Motor neuron (in vitro differentiated cells): ENCODE results near the gene ZNF354B. TPM values are rescaled to one million over a fixed set of nuclear protein-coding genes. Genes with fewer than 3 reads are reported as not detected.
"Not testable (repeated sequence)": the region's sequence is repeated elsewhere in the genome, so short reads cannot be mapped to it uniquely, and the experiment has no call there.

Experiments
- ATAC-seq, 8 experiments: fragments of 200-7000 bp; cut with Tn5 transposase; replicated peaks in 6 of 8; 2 replicates each; pipeline ENCODE4 v1.8.0; 2021; ENCODE audit warnings: mild to moderate bottlenecking in 8 of 8, moderate library complexity in 8 of 8
- H3K27ac ChIP-seq, 2 donors: fragments of 250-450 bp; sonication (Bioruptor Pico); 2 replicates each; pipeline ENCODE4 v1.9.0; 2021; ENCODE audit warnings: antibody characterized with exemption in 2 of 2, mild to moderate bottlenecking in 2 of 2, moderate library complexity in 1 of 2
- H3K4me1 ChIP-seq, 2 donors: fragments of 250-450 bp; sonication (Bioruptor Pico); replicated peaks in 1 of 2; 2 replicates each; pipeline ENCODE4 v1.6.1; 2021; ENCODE audit warnings: antibody characterized with exemption in 2 of 2, mild to moderate bottlenecking in 2 of 2, moderate library complexity in 1 of 2
- H3K4me3 ChIP-seq, 5 donors: fragments of 250-450 bp; sonication (Bioruptor Pico); 2 replicates each; pipeline ENCODE4 v1.9.0; 2021; ENCODE audit warnings: antibody characterized with exemption in 5 of 5, mild to moderate bottlenecking in 5 of 5, moderate library complexity in 4 of 5
- WGBS, 10 experiments: fragments of 450-650 bp; shearing (Covaris generic); methylation state at CpG; one replicate each; pipeline ENCODE4 v1.0.0; 2022; 5-methylcytosine and 5-hydroxymethylcytosine counted together
- in situ Hi-C, 9 experiments: fragments of 400-800 bp; cut with MboI; loops; one replicate each; pipeline ENCODE4 v1.15.0; 2021; ENCODE audit warnings: low sequenced_read_pairs in 9 of 9, low pct_unique_long_range_greater_than_20kb in 2 of 9; ENCODE audit not compliant: unreplicated experiment in 9 of 9
- total RNA-seq, 8 experiments: library from RNA; unstranded; fragments of 300-600 nt; gene quantifications; 2 replicates each; pipeline versions ENCODE4 v1.2.3 to v1.2.4, GENCODE V29; 2022

The ZNF354B gene
- 10 to 100 TPM in 6 of 8 experiments, 1 to 10 TPM in 2; 9.2 to 22.9 (median 11.8) TPM for total RNA-seq

DNA sequence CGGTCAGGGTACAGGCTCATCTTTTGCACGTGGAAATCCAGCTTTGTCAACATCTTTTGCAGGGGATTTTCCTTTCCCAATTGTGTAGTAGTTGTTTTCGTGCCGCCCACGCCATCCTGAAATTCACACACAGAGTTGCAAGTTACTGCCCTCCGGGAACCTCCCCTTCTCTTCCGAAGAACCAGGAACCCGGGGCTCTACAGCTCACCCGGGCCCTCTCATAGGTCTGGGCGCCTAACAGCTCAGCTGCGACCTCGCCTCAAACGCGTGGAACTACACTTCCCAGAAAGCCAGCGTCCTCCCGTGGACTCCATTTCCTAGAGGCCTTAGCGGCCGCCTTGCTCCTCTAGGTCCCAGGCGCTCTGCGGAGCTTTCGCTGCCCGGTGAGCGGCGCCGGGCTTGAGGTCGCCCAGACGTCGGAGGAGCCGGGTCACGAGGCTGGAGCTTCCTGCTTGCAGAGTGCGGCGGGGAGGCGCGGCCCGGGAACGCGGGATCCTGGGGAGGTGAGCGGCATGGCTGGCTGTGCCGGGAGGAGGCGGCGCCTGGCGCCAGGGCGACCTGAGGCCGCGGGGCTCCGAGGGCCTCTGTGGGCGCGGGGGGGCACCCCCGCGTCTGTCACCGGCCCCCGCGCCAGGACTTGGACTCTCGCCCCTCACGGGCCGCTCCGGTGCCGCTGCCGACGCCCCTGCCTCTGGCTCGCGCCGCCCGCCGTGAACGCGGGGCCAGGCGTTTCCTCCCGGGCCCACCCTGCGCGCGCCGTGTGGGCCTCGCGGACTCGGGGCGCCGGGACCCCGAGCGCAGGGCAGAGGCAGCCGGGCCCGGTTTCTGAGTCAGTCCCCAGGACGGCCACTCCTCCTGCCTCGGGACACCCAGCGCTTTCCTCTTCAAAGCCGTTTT is at the start of gene ZNF354B:
Gene ZNF354B (plus strand): TSS at position 329 of the 897 bp plus-strand sequence. CDS start 1,095 bp downstream, outside the sequence.
- Histone ChIP-seq H3K27ac (peak within 1 kb of the TSS; percentile 10 to 76), H3K4me1 (peaks cover 0 to 6% of the 10 kb centered on the region in 2 donors), H3K4me3 (peak within 1 kb of the TSS; percentile 46 to 90 (median 76))
- WGBS, 10 experiments: 0 to 86% (median 10%) methylated on average over 2 to 17 of the region's 86 CpGs; no CpG with 5 or more reads in 1 of the 10 experiments
- peak; percentile 93 to 98 (median 97) for ATAC-seq
- in situ Hi-C loops: no loop called here

DNA sequence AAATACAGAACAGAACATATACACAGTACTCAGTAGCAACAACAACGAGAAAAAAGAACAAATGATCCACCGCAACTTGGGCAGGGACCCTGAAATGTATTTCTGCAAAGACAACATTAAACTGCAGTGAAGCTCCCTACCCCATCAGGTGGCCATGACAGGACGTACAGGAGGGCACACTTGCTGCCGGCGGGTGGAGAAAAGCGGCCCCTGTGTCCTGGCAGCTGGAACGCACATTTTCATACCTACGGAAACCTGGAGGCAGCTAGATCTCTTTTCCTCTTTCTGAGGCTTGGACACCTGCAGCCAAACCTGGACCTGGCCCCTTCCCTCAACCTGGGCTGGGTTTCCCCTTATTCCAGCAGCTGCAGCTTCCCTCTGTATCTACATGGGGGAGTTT is 42.2 kb upstream of the ZNF354B start:
- ATAC-seq: no peak
- in situ Hi-C loops: no loop called here
- Histone ChIP-seq H3K4me1 (no peaks in the 10 kb centered on the region), H3K27ac (no peak overlapping the region), H3K4me3 (no peak overlapping the region)
- 17 to 88% (median 75%) methylated on average over 1 to 7 of the region's 8 CpGs; no CpG with 5 or more reads in 2 of the 10 experiments for WGBS, 10 experiments

DNA sequence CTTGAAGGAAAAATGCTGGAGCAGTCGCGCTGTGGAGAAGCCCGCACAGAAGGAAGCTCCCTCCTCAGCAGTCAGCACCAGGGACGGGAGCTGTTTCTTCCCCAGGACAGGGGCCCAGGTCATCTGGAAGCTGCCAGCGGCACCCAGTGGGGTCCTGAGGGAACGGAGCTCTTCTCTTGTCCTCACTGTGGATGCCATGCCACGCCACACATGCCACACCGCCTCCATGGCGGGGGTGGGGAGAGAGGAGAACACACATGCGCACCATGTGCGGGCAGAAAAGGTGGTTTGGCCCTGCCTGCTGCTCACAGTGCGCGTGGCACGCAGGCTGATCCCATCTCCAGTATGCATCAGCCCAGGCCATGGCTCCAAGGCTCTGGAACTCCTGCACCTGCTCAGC is 41.7 kb upstream of the ZNF354B start:
- no peak overlapping the region for H3K4me3 ChIP-seq
- in situ Hi-C loops: no loop called here
- WGBS, 10 experiments: 60 to 100% (median 92%) methylated on average over 1 to 5 of the region's 14 CpGs; no CpG with 5 or more reads in 7 of the 10 experiments
- H3K27ac ChIP-seq: no peak overlapping the region
- H3K4me1 ChIP-seq: no peaks in the 10 kb centered on the region
- ATAC-seq: peak in 1 of 8 experiments; percentile 36

DNA sequence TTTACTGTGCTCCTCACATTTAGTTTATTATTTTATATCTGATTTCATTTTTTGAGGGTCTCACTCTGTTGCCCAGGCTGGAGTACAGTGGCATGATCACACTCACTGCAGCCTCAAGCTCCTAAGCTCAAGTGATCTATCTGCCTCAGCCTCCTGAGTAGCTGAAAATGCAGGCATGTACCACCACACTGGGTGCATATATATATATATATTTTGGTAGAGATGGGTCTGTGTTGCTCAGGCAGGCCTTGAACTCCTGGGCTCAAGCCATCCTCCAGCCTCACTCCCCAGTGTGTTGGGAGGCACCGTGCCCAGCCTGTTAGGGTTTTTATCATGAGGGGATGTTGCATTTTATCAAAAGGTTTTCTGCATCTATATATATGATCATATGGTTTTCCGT is 39.8 kb upstream of the ZNF354B start:
- Histone ChIP-seq H3K4me3 (no peak overlapping the region), H3K27ac (no peak overlapping the region), H3K4me1 (no peaks in the 10 kb centered on the region)
- WGBS, 10 experiments: 13 to 100% (median 60%) methylated on average over 1 to 2 of the region's 2 CpGs; no CpG with 5 or more reads in 3 of the 10 experiments
- in situ Hi-C loops: no loop called here
- ATAC-seq: no peak

DNA sequence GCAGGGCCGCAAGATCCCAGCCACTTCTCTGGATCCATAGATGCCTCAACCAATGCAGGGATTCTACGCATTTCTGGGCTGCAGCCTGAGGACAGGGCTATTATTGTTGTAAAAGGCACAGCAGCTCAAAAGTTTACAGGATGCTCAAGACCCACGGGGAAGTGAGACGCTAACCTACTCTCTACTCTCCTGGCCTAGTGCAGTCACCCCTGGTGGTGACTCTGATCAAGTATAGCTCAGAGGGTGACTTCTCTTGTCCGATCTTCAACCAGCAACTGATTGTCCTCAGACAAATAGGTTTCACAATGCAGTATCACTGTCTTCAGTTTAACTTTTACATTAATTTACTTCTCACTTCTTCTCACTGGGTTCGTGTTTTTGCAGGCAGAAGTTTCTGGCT is 34.3 kb upstream of the ZNF354B start:
- H3K27ac ChIP-seq: no peak overlapping the region
- in situ Hi-C loops: no loop called here
- 0 to 100% (median 80%) methylated on average over 1 to 5 of the region's 6 CpGs; no CpG with 5 or more reads in 1 of the 10 experiments for WGBS, 10 experiments

DNA sequence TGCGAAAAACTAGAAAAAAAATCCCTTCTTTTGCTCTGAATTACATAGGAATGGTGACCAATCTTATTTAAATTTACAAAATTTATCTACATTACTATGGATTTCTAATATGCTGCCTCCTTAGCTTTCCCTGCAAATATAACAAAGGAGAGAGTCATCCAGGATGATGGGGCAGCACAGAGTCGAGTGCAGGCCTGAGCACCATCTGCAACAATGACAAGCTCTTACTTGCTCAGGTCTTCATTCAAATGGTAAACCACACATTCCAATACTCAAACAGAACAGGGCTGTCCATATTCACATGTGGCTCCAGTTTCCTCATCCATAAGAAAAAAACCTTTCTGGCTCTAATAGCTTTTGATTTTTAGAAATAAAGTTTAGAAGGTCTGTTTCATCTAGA is 33.5 kb upstream of the ZNF354B start:
- Histone ChIP-seq H3K4me1 (no peaks in the 10 kb centered on the region), H3K27ac (no peak overlapping the region), H3K4me3 (no peak overlapping the region)
- in situ Hi-C loops: no loop called here
- 0 to 58% (median 40%) methylated on average over 1 to 2 of the region's 2 CpGs; no CpG with 5 or more reads in 3 of the 10 experiments for WGBS, 10 experiments
- ATAC-seq: peak in 1 of 8 experiments; percentile 75

More for the DNA sequence above, 34.3 kb upstream of the ZNF354B start:
- no peak for ATAC-seq
- Histone ChIP-seq H3K4me3 (no peak overlapping the region), H3K4me1 (no peaks in the 10 kb centered on the region)

DNA sequence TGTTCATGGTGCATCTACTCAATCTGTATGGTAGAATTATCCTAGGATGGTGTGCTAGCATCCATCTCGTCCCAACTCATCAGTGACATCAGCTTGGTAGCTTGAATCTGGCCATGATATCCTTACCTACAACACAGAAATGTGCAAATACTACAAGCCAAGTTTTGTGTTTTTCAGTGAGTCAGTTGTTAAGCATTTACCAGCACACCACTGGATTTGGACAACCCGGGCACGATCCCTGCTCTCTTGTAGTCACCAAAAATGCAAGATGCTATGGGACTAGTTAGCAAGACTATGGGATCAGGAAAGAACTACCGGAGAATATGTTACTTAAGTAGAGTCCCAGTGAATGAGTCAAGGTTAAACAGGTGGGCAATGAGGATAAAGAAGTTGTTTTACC is 32.1 kb upstream of the ZNF354B start:
- Histone ChIP-seq H3K4me3 (no peak overlapping the region), H3K4me1 (no peaks in the 10 kb centered on the region), H3K27ac (no peak overlapping the region)
- in situ Hi-C loops: no loop called here
- ATAC-seq: no peak
- WGBS, 10 experiments: 20 to 86% (median 61%) methylated on average over 1 to 4 of the region's 4 CpGs; no CpG with 5 or more reads in 1 of the 10 experiments

DNA sequence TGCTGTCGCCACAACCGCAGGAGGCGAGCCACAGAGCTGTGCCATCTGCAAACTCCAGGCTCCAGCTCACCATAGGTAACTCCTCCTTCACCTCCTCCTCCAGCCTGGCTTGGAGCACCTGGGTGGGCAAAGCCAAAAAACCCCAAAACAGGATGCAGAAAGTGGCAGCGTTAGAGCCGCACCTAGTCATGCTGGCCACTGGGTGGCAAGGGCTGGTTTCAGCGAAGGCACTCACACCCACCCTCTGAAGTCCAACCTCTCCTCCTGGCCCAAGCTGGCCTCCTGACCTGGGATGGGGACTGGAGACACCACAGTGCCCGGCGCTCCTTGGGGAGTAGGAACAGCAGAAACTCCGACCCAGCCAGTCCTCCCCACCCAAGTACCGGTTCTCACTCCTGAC is 28.7 kb upstream of the ZNF354B start:
- Histone ChIP-seq H3K4me1 (no peaks in the 10 kb centered on the region), H3K27ac (no peak overlapping the region), H3K4me3 (no peak overlapping the region)
- in situ Hi-C loops: no loop called here
- ATAC-seq: no peak
- 77 to 100% (median 85%) methylated on average over 1 to 10 of the region's 10 CpGs; no CpG with 5 or more reads in 6 of the 10 experiments for WGBS, 10 experiments

DNA sequence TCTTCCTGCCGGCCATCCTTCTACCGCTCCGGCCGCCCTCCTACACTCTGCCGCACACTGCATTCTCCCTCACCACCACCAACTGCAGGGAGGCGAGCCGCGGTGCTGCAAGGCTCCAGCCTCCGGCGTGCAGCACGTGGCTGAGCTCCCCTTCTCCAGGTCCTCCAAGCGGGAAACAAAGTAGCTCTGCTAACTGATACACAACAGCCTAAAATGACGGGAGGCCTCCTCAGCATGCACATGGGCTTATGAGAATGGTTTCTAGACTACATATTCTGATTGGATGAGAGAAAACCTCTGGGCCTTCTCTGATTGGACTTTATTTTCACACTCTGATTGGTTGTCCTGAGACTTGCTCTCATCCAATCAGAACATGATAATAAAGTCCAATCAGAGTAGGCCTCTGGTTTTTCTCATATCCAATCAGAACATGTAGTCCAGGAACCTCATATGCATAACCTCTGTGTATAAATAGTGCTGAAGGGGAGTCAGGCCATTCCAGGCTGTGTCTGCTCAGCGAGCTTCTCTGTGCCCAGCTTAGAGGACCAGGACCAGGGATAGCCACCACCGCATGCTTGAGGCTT is 27.0 kb upstream of the ZNF354B start:
- WGBS, 10 experiments: 44 to 100% (median 73%) methylated on average over 1 to 14 of the region's 15 CpGs; no CpG with 5 or more reads in 3 of the 10 experiments
- no peaks in the 10 kb centered on the region for H3K4me1 ChIP-seq
- ATAC-seq: no peak
- in situ Hi-C loops: no loop called here
- no peak overlapping the region for H3K27ac ChIP-seq
- peak overlapping the region in 1 of 5 donors; percentile 15 for H3K4me3 ChIP-seq

DNA sequence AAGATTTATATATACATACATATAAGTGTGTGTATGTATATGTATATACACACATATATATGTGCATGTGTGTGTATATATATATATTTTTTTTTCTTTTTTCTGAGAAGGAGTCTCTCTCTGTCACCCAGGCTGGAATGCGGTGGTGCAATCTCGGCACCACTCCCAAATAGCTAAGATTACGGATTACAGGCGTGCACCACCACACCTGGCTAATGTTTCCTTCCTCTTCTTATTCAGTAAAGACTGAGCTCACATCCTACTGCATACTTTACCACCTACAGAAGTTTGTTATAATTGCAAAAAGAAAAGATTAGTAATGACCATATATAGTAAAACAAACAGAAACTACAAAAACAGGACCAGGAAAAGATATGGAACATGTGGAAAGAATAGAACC is 23.1 kb upstream of the ZNF354B start:
- H3K4me1 ChIP-seq: no peaks in the 10 kb centered on the region
- no peak overlapping the region for H3K27ac ChIP-seq
- no peak for ATAC-seq
- H3K4me3 ChIP-seq: no peak overlapping the region
- in situ Hi-C loops: no loop called here
- 33 to 100% (median 52%) methylated on average over 1 to 4 of the region's 4 CpGs; no CpG with 5 or more reads in 2 of the 10 experiments for WGBS, 10 experiments

DNA sequence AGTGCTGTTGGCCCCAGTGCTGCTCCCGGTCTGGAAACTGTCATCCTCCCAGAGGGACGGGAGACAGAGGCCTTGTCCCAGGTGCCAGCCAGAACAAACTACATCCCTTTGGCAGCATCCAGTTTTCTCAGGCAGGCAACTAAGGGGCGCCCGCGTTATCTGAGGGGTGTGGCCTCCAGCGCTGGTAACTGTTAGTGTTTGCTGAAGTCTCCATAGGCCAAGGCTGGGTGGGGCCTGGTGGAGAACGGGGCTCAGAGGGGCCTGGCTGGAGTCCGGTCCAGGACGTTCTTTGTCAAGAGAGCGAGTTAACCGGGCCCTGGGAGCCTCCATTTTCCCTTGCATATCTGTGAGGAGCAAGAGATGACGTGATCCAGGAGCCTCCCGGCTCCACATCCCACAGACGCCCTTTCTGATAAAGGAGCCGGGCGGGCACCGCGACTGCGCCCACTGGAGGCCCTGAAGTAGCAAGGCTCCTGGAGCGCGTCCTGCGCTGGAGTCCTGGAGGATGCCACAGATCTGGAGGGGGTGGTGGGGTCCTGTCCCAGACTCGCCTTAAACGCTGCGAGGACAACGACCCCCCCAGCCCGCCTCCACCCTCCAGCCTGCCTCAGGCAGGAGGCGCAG is 20.9 kb upstream of the ZNF354B start:
- H3K4me1 ChIP-seq, in situ Hi-C loops, H3K27ac ChIP-seq, H3K4me3 ChIP-seq: not testable (repeated sequence)
- ATAC-seq: peak in 1 of 8 experiments; percentile 52
- WGBS, 10 experiments: 60 to 86% (median 84%) methylated on average over 4 to 7 of the region's 28 CpGs; no CpG with 5 or more reads in 7 of the 10 experiments

DNA sequence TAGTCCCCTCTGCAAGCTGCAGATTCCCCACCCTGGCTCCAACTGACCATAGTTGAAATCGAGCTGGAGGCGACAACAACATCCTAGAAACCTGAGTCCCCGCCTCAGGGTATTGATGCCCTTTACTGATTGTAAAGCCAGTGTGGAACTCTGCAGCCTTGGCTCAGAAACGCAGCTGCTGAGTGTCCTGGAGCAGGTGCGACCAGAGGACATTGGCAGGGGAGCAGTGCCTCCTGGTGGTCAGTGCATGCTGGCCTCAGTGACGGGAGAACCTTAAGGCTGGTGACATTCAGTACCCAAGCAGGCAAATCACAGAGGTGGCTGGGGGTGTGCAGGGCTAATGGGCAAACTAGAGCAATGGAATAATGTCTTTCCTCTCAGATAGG is 20.4 kb upstream of the ZNF354B start:
- ATAC-seq: peak in 6 of 8 experiments; percentile 41 to 83 (median 76)
- Histone ChIP-seq H3K4me3 (no peak overlapping the region), H3K4me1 (no peaks in the 10 kb centered on the region), H3K27ac (no peak overlapping the region)
- in situ Hi-C loops: no loop called here
- WGBS, 10 experiments: 20 to 40% (median 27%) methylated on average over 1 to 5 of the region's 6 CpGs; no CpG with 5 or more reads in 6 of the 10 experiments

DNA sequence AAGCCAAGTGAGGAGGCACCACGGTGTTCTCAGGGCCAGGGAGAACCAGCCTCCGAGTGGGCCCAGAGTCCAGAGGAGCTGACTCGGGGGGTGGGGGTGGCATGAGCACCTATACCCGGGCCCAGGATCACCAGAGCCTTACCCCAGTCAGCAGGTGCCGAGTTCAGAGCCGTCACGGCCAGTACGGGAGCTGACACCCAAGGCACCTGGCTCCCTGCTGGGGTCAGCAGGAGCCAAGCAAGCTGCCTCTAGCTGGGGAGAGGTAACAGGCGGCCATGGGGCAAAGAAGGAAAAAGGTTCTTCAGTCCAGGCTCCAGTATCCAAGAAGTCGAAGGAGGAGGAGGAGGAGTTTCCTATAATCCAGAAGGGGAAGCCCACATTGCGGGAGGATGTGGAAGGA is 19.4 kb upstream of the ZNF354B start:
- 0 to 100% (median 55%) methylated on average over 1 to 4 of the region's 11 CpGs; no CpG with 5 or more reads in 4 of the 10 experiments for WGBS, 10 experiments
- ATAC-seq, in situ Hi-C loops: not testable (repeated sequence)

More for the DNA sequence above, 19.4 kb upstream of the ZNF354B start:
- not testable (repeated sequence) for H3K4me3 ChIP-seq, H3K4me1 ChIP-seq, H3K27ac ChIP-seq
